ENCODE measurements around the gene CACNA2D4.

DNA sequence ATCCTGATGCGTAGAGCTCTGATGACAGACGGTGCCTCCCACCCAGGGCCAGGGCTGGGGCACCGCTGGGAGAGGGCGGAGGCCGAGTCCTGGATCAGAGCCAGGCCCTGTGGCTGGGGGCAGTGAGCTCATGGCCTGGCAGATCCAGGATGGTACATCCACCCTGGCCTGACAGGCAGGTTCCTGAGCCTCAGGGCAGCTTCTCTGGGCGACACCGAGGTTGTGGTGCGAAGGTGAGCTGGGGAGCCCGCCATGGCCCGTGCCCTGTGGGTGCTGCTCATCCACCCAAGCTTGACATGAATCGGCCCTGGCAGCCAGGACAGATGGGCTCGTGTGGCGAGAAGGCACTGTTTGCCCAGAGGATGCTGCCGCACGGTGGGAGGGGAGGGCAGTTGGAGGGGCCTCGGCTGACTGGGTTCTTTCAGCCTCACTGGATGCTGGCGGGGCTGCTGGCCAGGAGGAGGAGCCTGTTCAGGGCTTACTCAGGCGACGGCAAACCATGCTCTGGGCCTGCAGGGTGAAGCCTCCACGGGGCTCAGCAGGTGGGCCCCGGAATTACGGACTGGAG is 81.5 kb downstream of the CACNA2D4 start:
- no peak for TF ChIP-seq CTCF (IDR thresholded peaks at IDR 0.05; ENCODE audit: low read depth, low read length)
- no peak for TF ChIP-seq EZH2phosphoT487 (IDR thresholded peaks at IDR 0.05; ENCODE audit: low read depth)
